Kidney epithelial cell (primary cell): Measurements from ENCODE around the gene RBM17. TPM values are rescaled to one million over a fixed set of nuclear protein-coding genes. Genes with fewer than 3 reads are reported as not detected.
"Not testable (repeated sequence)": the region's sequence is repeated elsewhere in the genome, so short reads cannot be mapped to it uniquely, and the experiment has no call there.

Experiments
- DNase-seq: peaks from one replicate; pipeline ENCODE4 v3.0.0-alpha.2; 2010; ENCODE audit warnings: low read depth
- H3K27me3 ChIP-seq: 2 replicates; pipeline ENCODE4 v1.6.0; 2011; ENCODE audit warnings: low read length; ENCODE audit not compliant: control insufficient read depth, insufficient read depth
- H3K36me3 ChIP-seq: 2 replicates; pipeline ENCODE4 v1.5.1; 2011; ENCODE audit warnings: low read length; ENCODE audit not compliant: control insufficient read depth, insufficient read depth
- H3K4me3 ChIP-seq: 2 replicates; pipeline ENCODE4 v1.5.1; 2011; ENCODE audit warnings: low read depth, mild to moderate bottlenecking, control low read depth, low read length
- CTCF ChIP-seq: IDR thresholded peaks from 2 replicates; pipeline ENCODE4 v1.5.1; 2011; ENCODE audit warnings: mild to moderate bottlenecking, moderate library complexity, low read length, control low read depth, inconsistent platforms; ENCODE audit not compliant: insufficient read depth, poor library complexity, severe bottlenecking
- total RNA-seq: library from RNA; depleted of rRNA; stranded (reverse); fragments of >200 nt; gene quantifications from 2 replicates; pipeline ENCODE4 v1.2.3, GENCODE V29; 2015

RBM17 gene, protein sequence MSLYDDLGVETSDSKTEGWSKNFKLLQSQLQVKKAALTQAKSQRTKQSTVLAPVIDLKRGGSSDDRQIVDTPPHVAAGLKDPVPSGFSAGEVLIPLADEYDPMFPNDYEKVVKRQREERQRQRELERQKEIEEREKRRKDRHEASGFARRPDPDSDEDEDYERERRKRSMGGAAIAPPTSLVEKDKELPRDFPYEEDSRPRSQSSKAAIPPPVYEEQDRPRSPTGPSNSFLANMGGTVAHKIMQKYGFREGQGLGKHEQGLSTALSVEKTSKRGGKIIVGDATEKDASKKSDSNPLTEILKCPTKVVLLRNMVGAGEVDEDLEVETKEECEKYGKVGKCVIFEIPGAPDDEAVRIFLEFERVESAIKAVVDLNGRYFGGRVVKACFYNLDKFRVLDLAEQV
- total RNA-seq: 37.8 and 48.7 TPM in 2 replicates

DNA sequence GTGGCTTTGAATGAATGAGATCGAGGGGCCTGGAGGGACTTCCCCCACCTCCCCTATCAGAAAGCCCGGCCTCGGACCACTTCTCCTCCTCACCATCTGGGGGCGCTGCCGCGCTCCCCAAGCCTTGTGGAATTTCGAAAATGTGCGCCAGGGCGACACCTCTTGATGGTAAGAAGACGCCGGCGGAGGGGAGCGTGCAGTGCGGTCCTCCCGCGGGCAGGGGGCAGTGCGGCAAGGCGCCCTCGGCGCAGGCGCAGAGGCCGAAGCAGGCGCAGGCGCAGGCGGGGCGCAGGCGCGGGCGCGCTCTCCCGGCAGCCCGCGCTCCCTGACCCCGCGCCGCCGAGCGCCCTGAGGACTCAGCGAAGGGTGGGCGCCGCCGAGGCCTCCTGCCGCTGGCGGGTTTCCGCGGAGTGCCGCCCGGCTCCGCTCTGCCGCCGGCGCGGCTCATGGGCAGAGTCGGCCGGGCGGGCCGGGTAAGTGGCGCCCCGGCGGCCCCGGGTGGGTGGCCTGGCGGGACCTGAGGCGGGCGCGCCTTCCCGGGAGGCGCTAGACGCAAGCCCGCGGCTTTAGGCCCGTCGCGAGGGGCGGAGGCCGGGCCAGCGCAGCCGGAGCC is at the start of gene RBM17:
Gene RBM17 (plus strand): TSS at position 314 of the 613 bp plus-strand sequence. CDS start 8,032 bp downstream, outside the sequence.
- no peaks in the 10 kb centered on the region for H3K36me3 ChIP-seq
- no peaks in the 10 kb centered on the region for H3K27me3 ChIP-seq
- peak within 1 kb of the TSS; percentile 96 for H3K4me3 ChIP-seq
- DNase-seq: peak; percentile 74
- peak; percentile 100 for TF ChIP-seq CTCF

DNA sequence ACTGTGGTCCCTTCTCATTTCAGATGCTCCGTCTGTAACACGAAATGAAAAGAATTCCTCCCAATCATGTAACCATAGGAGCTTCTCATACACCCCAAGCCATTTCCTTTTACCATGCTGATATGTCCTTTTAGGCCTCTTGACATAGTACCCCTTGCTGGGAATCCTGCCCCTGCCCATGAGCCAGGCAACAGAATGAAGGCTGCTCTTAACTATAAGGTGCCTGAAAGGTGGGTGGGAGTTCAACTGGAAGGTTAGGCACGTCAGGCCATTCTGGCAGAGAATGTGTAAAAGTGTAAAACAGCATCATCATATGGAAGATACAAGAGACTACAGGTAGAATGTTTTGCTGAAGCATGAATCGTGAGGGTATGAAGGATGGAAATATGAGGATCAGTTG is 49.1 kb upstream of the RBM17 start:
- Histone ChIP-seq H3K36me3 (no peaks in the 10 kb centered on the region), H3K27me3 (peaks cover 2% of the 10 kb centered on the region), H3K4me3 (no peak overlapping the region)
- DNase-seq: no peak
- TF ChIP-seq CTCF: no peak

DNA sequence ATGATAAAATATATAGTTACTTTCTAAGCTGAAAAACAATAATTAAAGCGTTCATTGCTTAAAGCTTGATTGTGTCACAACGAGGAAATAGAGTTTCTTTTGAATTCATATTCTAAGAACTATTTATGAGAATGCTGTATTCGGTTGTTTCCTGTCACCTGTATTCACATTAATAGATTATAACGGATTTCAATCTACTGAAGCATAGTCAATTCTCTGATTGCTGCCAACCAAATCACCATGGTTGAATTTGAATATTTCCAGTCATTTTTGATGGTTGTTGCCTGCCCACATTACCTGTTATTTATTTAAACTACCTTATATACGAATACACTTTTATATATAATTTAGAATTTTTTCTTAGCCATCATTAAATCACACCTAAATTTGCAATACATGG is 48.6 kb upstream of the RBM17 start:
- H3K36me3 ChIP-seq: no peaks in the 10 kb centered on the region
- peaks cover 5% of the 10 kb centered on the region for H3K27me3 ChIP-seq
- H3K4me3 ChIP-seq: no peak overlapping the region
- no peak for TF ChIP-seq CTCF
- DNase-seq: no peak

DNA sequence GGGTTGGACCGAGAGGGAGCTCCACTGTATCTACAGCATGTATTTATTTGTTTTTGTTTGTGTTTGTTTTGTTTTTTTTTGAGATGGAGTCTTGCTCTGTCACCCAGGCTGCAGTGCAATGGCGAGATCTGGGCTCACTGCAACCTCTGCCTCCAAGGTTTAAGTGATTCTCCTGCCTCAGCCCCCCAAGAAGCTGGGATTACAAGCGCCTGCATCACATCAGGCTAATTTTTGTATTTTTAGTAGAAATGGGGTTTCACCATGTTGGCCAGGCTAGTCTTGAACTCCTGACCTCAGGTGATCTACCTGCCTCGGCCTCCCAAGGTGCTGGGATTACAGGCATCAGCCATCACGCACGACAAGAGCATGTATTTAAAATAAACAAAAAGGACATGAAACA is 45.5 kb upstream of the RBM17 start:
- H3K4me3 ChIP-seq, DNase-seq, H3K36me3 ChIP-seq: not testable (repeated sequence)
- peaks cover 18% of the 10 kb centered on the region for H3K27me3 ChIP-seq

DNA sequence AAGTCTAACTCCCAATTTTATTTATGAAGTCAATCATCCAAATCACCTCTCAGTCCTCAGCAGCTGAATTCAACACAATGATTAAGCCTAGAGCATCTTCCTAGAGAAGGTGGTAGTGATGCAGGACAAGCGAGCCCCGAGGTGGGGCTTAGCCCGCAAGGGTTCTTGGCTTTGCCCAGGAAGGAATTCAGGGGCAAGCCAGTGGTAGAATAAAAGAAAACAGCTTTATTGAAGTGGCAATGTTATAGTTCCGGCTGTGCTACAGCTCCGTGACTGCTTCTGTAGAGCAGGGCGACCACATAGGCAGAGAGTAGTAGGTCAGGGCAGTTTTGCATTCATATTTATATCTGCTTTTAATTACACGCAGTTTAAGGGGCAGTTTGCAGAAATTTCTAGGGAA is 44.8 kb upstream of the RBM17 start:
- DNase-seq: no peak
- H3K27me3 ChIP-seq: peaks cover 18% of the 10 kb centered on the region
- no peak for TF ChIP-seq CTCF

DNA sequence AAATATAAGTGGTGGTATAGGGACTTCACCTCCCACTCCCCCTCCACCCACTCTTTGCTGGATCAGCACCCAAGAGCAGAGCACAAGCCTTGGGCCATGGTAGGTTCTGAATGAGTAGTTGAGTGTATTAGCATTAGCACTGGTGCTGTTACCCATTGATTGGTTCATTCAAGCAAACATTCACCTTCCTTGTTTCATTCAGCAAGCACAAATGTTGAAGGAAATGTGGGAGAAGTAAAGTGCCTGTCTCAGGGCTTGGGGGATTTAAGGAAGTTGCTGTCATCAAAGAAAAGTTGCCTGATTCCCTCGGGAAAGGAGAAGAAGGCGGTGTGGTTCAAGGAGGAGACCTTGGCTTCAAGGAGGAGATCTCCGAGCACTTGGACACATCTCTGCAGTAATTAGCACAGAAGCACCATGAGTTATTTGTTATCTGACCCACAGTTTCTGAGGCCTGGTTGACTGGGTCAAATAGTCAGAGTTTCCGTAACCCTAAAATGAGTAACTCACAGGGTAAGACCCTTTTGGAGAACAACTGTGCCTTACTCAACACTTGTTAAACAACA is 44.0 kb upstream of the RBM17 start:
- no peaks in the 10 kb centered on the region for H3K36me3 ChIP-seq
- H3K27me3 ChIP-seq: peaks cover 20% of the 10 kb centered on the region
- no peak for DNase-seq
- no peak overlapping the region for H3K4me3 ChIP-seq
- TF ChIP-seq CTCF: no peak

More for the DNA sequence above, 44.8 kb upstream of the RBM17 start:
- Histone ChIP-seq H3K4me3 (no peak overlapping the region), H3K36me3 (no peaks in the 10 kb centered on the region)
